Gastroesophageal sphincter (tissue), 4 donors: ENCODE results near the gene DEFB119. TPM values are rescaled to one million over a fixed set of nuclear protein-coding genes. Genes with fewer than 3 reads are reported as not detected.
"Not testable (repeated sequence)": the region's sequence is repeated elsewhere in the genome, so short reads cannot be mapped to it uniquely, and the experiment has no call there.

Experiments
- ATAC-seq: fragments of 150-250 bp; one replicate; pipeline ENCODE4 v1.9.1; 2016; ENCODE audit warnings: mild to moderate bottlenecking, moderate library complexity
- H3K27ac ChIP-seq, 4 donors: fragments of 200-600 bp; sonication (generic) in 3 of 4; 1 replicate in 3 of 4; 2 replicates in 1 of 4; pipeline ENCODE4 v1.5.1; 2016 to 2019
- H3K27me3 ChIP-seq: fragments of 200-600 bp; sonication (generic); one replicate; pipeline ENCODE4 v1.5.1; 2019
- H3K36me3 ChIP-seq, 2 donors: fragments of 200-600 bp; sonication (generic); one replicate each; pipeline ENCODE4 v1.5.1; 2019; ENCODE audit warnings: control low read depth in 1 of 2
- H3K4me1 ChIP-seq, 3 donors: fragments of 200-600 bp; sonication (generic); 1 replicate in 2 of 3; 2 replicates in 1 of 3; pipeline ENCODE4 v1.5.1; 2016 to 2019; ENCODE audit warnings: control low read depth in 2 of 3
- H3K4me3 ChIP-seq, 2 donors: fragments of 200-600 bp; sonication (generic); one replicate each; pipeline ENCODE4 v1.5.1; 2019; ENCODE audit warnings: mild to moderate bottlenecking in 1 of 2, moderate library complexity in 1 of 2
- H3K9me3 ChIP-seq, 3 donors: fragments of 200-600 bp; sonication (generic); one replicate each; pipeline ENCODE4 v1.5.1; 2017 to 2019; ENCODE audit warnings: control low read depth in 2 of 3
- CTCF ChIP-seq, 4 experiments: fragments of 200-600 bp in 2 of 4; fragments of 450-650 bp in 2 of 4; sonication (generic) in 1 of 4; IDR thresholded peaks; one replicate each; pipeline ENCODE4 v1.5.1; 2017 to 2019; ENCODE audit warnings: antibody characterized with exemption in 4 of 4, mild to moderate bottlenecking in 2 of 4, moderate library complexity in 2 of 4
- EP300 ChIP-seq: sonication (generic); formaldehyde crosslinking; IDR thresholded peaks from one replicate; pipeline ENCODE4 v1.6.1; 2017; ENCODE audit warnings: antibody characterized with exemption, mild to moderate bottlenecking
- POLR2A ChIP-seq, 2 donors: fragments of 450-650 bp; IDR thresholded peaks; one replicate each; pipeline ENCODE4 v1.6.1; 2017; ENCODE audit warnings: antibody characterized with exemption in 2 of 2, mild to moderate bottlenecking in 2 of 2, moderate library complexity in 1 of 2
- POLR2AphosphoS5 ChIP-seq: sonication (generic); formaldehyde crosslinking; IDR thresholded peaks from one replicate; pipeline ENCODE4 v1.6.1; 2017; ENCODE audit warnings: antibody characterized with exemption
- WGBS, 2 donors: methylation state at CpG; one replicate each; pipeline ENCODE4 v1.1.5; 2018; ENCODE audit warnings: low coverage in 1 of 2; 5-methylcytosine and 5-hydroxymethylcytosine counted together
- total RNA-seq, 4 donors: library from RNA; depleted of rRNA; stranded (reverse); fragments of >200 nt; gene quantifications; one replicate each; pipeline ENCODE4 v1.1.0, GENCODE V29; 2016

The DEFB119 gene, protein sequence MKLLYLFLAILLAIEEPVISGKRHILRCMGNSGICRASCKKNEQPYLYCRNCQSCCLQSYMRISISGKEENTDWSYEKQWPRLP
- total RNA-seq: not detected

DNA sequence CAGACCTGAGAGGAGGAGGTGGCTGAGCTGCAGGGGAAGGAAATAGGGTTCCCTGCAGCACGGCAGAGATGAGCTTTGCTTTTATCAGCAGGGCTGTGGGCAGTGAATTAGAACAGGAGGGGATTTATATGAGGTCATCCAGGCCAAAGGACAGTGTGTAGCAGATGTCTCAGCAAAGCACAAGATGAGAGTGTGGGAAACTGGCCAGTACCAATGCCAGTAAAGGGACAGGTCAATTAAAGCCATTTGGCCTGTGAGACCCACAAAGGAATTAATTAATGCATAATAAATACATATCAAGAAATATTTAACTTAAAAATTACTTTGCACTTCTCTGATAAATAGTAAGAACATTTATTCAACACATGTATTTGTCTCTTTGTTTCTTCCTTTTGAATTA, at the start of gene DEFB119:
Gene DEFB119 (minus strand): TSS at position 101 of the 400 bp plus-strand sequence. CDS start 107 bp downstream, outside the sequence.
- ATAC-seq: no peak

DNA sequence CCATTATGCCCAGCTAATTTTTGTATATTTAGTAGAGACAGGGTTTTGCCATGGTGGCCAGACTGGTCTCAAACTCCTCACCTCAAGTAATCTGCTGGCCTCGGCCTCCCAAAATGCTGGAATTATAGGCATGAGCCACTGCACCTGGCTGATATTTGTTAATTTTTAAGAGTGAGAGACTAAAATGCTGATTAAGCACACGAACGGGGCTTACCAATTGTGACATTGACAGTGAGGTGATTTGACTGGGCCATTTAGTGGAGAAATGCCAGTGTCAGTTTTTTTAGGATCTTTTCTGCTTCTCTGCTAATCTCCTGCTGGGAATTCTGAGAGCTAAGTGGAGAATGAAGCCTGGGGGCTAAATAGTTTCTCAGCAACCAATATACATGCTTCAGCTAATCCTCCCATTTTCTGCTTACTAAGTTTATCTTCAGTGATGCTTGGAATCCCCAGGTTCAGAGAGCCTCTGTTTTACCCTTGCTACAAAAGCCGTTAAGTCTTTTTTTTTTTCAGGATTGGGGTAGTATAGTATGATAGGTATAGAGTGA, 40.3 kb upstream of the DEFB119 start:
- no peaks in the 10 kb centered on the region for H3K4me1 ChIP-seq
- H3K4me3 ChIP-seq: no peak overlapping the region
- TF ChIP-seq POLR2AphosphoS5: no peak
- no peak for TF ChIP-seq POLR2A (IDR thresholded peaks at IDR 0.05)
- TF ChIP-seq EP300: no peak
- TF ChIP-seq CTCF (IDR thresholded peaks at IDR 0.05): no peak
- 63 to 82% methylated on average over 3 to 4 of the region's 4 CpGs for WGBS, 2 donors
- peaks cover 0 to 18% (median 0%) of the 10 kb centered on the region in 3 donors for H3K9me3 ChIP-seq
- peaks cover 20% of the 10 kb centered on the region for H3K27me3 ChIP-seq
- no peaks in the 10 kb centered on the region for H3K36me3 ChIP-seq
- no peak overlapping the region for H3K27ac ChIP-seq
- no peak for ATAC-seq

More for the DNA sequence above, at the start of gene DEFB119:
- Histone ChIP-seq H3K27ac (no peak within 1 kb of the TSS), H3K4me3 (no peak within 1 kb of the TSS), H3K27me3 (peaks cover 43% of the 10 kb centered on the region), H3K4me1 (no peaks in the 10 kb centered on the region), H3K36me3 (no peaks in the 10 kb centered on the region), H3K9me3 (no peaks in the 10 kb centered on the region)
- WGBS, 2 donors: 0% methylated on average over 1 of the region's 1 CpG; no CpG with 5 or more reads in 1 of the 2 donors
- no peak for TF ChIP-seq EP300
- TF ChIP-seq CTCF (IDR thresholded peaks at IDR 0.05): no peak
- no peak for TF ChIP-seq POLR2AphosphoS5
- no peak for TF ChIP-seq POLR2A (IDR thresholded peaks at IDR 0.05)

- H3K4me3 ChIP-seq, H3K27ac ChIP-seq, H3K4me1 ChIP-seq, ATAC-seq, H3K36me3 ChIP-seq: not testable (repeated sequence)
- no CpG with 5 or more reads among the region's 31 CpGs for WGBS, 2 donors
- Histone ChIP-seq H3K27me3 (peaks cover 24% of the 10 kb centered on the region), H3K9me3 (peaks cover 0 to 18% (median 0%) of the 10 kb centered on the region in 3 donors)
Observed at GRCh38 chr20:31427576-31427975, 37.2 kb upstream of the DEFB119 start.

DNA sequence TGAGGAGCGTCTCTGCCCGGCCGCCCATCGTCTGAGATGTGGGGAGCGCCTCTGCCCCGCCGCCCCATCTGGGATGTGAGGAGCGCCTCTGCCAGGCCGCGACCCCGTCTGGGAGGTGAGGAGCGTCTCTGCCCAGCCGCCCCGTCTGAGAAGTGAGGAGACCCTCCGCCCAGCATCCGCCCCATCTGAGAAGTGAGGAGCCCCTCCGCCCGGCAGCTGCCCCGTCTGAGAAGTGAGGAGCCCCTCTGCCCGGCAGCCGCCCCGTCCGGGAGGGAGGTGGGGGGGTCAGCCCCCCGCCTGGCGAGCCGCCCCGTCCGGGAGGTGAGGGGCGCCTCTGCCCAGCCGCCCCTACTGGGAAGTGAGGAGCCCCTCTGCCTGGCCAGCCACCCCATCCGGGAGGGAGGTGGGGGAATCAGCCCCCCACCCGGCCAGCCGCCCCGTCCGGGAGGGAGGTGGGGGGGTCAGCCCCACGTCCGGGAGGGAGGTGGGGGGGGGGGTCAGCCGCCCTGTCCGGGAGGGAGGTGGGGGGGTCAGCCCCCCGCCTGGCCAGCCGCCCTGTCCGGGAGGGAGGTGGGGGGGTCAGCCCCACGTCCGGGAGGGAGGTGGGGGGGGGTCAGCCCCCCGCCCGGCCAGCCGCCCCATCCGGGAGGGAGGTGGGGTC, 36.6 kb upstream of the DEFB119 start:
- not testable (repeated sequence) for H3K27ac ChIP-seq, H3K36me3 ChIP-seq, H3K4me1 ChIP-seq, ATAC-seq, H3K4me3 ChIP-seq
- peaks cover 0 to 18% (median 0%) of the 10 kb centered on the region in 3 donors for H3K9me3 ChIP-seq
- peaks cover 24% of the 10 kb centered on the region for H3K27me3 ChIP-seq
- no CpG with 5 or more reads among the region's 48 CpGs for WGBS, 2 donors

- TF ChIP-seq POLR2AphosphoS5 (no peak), EP300 (no peak)
- no peak for ATAC-seq
- H3K4me1 ChIP-seq: no peaks in the 10 kb centered on the region
Observed at GRCh38 chr20:31425797-31426196, 35.4 kb upstream of the DEFB119 start.

DNA sequence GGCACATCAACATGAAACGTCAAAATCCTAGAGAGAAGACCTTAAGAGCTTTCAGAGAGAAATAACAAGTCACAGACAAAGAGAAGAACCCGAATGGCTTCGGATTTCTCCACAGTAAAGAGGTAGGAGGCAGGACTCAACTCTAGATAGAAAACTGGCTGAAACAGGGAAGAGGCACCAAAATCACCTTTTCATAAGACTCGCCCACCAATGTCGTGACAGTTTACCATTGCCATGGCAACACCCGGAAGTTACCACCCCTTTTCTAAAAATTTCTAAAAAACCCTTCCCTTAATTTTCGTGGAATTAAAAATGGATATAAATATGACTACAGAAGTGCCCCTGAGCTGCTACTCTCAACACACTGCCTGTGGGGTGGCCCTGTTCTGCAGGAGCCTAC, 27.9 kb upstream of the DEFB119 start:
- Histone ChIP-seq H3K4me1 (no peaks in the 10 kb centered on the region), H3K27ac (no peak overlapping the region), H3K4me3 (no peak overlapping the region), H3K27me3 (peaks cover 11% of the 10 kb centered on the region), H3K36me3 (no peaks in the 10 kb centered on the region), H3K9me3 (no peaks in the 10 kb centered on the region)
- TF ChIP-seq POLR2A (IDR thresholded peaks at IDR 0.05) (no peak), EP300 (no peak), CTCF (IDR thresholded peaks at IDR 0.05) (no peak), POLR2AphosphoS5 (no peak)
- ATAC-seq: no peak
- WGBS, 2 donors: 77 to 89% methylated on average over 6 to 7 of the region's 7 CpGs

More at GRCh38 chr20:31425797-31426196, 35.4 kb upstream of the DEFB119 start:
- Histone ChIP-seq H3K27me3 (peaks cover 24% of the 10 kb centered on the region), H3K9me3 (peaks cover 0 to 18% (median 0%) of the 10 kb centered on the region in 3 donors), H3K4me3 (no peak overlapping the region), H3K27ac (no peak overlapping the region), H3K36me3 (no peaks in the 10 kb centered on the region)
